GM13976 (cell line): Measurements from ENCODE around the gene NR6A1.
"Not testable (repeated sequence)": the region's sequence is repeated elsewhere in the genome, so short reads cannot be mapped to it uniquely, and the experiment has no call there.

ENCODE experiments used
- DNase-seq: peaks from one replicate; pipeline ENCODE4 v3.0.0; 2012; ENCODE audit warnings: low spot score
- in situ Hi-C: fragments of 300-500 bp; cut with MboI; formaldehyde crosslinking; loops from one replicate; pipeline ENCODE4 v1.12.0; 2022; ENCODE audit warnings: low sequenced_read_pairs, mixed read lengths, inconsistent platforms; ENCODE audit not compliant: unreplicated experiment
- TF ChIP-seq, protein P1 (sequence below): IDR thresholded peaks from 2 replicates; pipeline ENCODE4 v1.5.1; 2012; ENCODE audit warnings: borderline replicate concordance, mild to moderate bottlenecking; ENCODE audit not compliant: insufficient read depth; ENCODE audit errors: extremely low read depth, missing control alignments, control extremely low read depth

NR6A1 gene

GRCh38 chr9:124741662-124742061, 29.4 kb downstream of the NR6A1 start:
- DNase-seq = no peak
- in situ Hi-C loops = no loop called here
- TF ChIP-seq, protein P1, sequence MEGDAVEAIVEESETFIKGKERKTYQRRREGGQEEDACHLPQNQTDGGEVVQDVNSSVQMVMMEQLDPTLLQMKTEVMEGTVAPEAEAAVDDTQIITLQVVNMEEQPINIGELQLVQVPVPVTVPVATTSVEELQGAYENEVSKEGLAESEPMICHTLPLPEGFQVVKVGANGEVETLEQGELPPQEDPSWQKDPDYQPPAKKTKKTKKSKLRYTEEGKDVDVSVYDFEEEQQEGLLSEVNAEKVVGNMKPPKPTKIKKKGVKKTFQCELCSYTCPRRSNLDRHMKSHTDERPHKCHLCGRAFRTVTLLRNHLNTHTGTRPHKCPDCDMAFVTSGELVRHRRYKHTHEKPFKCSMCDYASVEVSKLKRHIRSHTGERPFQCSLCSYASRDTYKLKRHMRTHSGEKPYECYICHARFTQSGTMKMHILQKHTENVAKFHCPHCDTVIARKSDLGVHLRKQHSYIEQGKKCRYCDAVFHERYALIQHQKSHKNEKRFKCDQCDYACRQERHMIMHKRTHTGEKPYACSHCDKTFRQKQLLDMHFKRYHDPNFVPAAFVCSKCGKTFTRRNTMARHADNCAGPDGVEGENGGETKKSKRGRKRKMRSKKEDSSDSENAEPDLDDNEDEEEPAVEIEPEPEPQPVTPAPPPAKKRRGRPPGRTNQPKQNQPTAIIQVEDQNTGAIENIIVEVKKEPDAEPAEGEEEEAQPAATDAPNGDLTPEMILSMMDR = no peak

DNA sequence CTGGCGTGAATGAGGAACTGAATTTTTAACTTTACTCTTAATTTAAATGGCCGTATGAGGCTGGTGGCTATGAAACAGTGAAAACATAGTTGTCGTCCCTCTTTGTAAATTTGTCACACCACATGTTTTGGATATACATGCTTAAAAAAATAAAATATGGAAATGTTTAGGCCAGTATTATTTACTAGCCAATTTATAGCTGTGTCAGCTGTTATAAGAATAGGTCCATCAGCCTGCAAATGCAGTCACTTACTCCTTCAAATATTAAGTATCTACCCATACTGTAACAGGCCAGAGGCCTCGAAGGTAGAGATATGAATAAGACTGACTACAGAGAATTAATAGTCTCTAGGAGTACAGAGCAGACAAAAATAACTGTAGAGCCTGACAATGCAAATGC, 30.0 kb downstream of the NR6A1 start:
- no peak for DNase-seq
- TF ChIP-seq, protein P1 = no peak
- in situ Hi-C loops = no loop called here

DNA sequence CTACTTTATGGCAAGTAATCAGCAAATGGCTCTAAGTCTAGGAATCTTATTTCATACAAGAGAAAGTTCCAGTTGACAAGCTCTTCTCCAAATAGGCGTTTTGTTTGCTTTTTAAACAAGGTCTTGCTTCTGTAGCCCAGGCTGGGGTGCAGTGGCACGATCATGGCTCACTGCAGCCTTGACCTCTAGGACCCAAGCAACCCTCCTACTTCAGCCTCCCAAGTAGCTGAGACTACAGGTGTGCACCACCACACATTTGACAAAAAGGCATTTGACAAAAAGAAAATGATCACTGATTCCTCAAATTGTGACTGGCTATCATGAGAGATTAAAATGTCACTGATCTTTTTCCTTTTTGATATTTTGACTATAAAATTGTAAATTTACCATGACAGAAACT, 31.8 kb downstream of the NR6A1 start:
- in situ Hi-C loops = no loop called here
- no peak for DNase-seq
- TF ChIP-seq, protein P1 = no peak

- in situ Hi-C loops, DNase-seq: not testable (repeated sequence)
Measured at GRCh38 chr9:124738075-124738474, 33.0 kb downstream of the NR6A1 start.

GRCh38 chr9:124735121-124735520, 36.0 kb downstream of the NR6A1 start:
- DNase-seq = no peak
- in situ Hi-C loops = no loop called here
- TF ChIP-seq, protein P1 = no peak

DNA sequence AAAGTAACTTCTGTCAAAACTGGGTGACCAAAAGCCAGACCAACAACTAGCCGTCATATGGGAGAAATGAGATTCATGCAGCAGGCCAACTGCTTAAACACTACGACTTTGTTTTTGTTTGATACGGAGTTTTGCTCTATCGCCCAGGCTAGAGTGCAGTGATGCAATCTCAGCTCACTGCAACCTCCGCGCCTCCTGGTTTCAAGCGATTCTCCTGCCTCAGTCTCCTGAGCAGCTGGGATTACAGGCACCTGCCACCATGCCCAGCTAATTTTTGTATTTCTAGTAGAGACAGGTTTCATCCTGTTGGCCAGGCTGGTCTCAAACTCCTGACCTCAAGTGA, 36.4 kb downstream of the NR6A1 start:
- in situ Hi-C loops, DNase-seq: not testable (repeated sequence)

DNA sequence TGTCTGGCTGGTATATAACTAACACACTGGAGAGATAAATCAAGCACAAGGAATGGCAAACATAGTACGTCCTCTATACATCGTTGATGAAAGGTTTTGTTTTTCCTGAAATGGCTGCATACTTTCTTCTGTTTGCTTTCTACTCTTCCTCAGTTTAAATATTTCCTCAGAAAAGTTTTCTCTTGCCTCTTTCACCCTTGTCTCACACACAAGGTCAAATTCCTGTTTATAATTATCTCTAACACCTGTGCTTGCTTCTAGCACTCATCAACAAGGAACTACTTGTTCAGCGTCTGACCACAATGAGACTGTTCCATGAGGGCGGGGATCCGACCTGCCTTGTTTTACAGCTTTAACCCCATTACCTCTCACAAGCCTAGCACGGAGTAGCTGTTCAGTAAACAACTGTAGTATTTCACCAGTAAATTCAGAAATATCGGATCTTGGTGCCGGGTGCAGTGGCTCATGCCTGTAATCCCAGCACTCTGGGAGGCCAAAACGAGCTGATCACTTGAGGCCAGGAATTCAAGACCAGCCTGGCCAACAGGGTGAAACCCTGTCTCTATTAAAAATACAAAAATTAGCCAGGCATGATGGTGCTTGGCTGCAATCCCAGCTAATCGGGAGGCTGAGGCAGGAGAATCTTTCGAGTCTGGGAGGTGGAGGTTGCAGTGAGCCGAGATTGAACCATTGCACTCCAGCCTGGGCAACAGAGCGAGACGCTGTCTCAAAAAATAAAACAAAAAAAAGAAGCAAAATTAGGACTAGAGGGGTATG, 37.0 kb downstream of the NR6A1 start:
- TF ChIP-seq, protein P1 = no peak
- no peak for DNase-seq
- in situ Hi-C loops = no loop called here

DNA sequence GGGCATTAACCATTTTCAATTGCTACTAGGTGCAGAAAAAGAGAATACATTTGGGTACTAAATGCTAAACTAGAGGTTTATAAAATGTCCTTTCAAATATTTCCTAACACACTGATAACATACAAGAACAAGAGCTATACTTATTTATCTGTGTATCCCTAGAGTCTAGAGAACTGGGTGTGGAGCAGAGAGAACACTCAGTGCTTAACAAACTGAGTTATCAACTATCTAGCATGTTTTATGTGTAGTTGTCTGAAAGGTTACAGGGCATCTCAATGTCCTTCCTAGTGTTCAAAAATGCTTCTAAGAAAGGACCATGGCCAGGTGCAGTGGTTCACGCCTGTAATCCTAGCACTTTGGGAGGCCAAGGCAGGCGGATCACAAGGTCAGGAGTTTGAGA, 40.3 kb downstream of the NR6A1 start:
- in situ Hi-C loops = no loop called here
- TF ChIP-seq, protein P1 = no peak
- no peak for DNase-seq
